VCaP (cell line): Measurements from ENCODE around the gene SLC45A1.

Experiments
- H3K27ac ChIP-seq: fragments of 450-650 bp; 2 replicates; pipeline ENCODE4 v1.5.1; 2017
- TF ChIP-seq, protein P1 (sequence below): fragments of 450-650 bp; conservative IDR thresholded peaks from 2 replicates; pipeline ENCODE4 v1.5.1; 2017; ENCODE audit warnings: mild to moderate bottlenecking, moderate library complexity

Gene SLC45A1

GRCh38 chr1:8283058-8283884 is 34.6 kb upstream of the SLC45A1 start:
- H3K27ac ChIP-seq: no peak overlapping the region
- TF ChIP-seq, protein P1, sequence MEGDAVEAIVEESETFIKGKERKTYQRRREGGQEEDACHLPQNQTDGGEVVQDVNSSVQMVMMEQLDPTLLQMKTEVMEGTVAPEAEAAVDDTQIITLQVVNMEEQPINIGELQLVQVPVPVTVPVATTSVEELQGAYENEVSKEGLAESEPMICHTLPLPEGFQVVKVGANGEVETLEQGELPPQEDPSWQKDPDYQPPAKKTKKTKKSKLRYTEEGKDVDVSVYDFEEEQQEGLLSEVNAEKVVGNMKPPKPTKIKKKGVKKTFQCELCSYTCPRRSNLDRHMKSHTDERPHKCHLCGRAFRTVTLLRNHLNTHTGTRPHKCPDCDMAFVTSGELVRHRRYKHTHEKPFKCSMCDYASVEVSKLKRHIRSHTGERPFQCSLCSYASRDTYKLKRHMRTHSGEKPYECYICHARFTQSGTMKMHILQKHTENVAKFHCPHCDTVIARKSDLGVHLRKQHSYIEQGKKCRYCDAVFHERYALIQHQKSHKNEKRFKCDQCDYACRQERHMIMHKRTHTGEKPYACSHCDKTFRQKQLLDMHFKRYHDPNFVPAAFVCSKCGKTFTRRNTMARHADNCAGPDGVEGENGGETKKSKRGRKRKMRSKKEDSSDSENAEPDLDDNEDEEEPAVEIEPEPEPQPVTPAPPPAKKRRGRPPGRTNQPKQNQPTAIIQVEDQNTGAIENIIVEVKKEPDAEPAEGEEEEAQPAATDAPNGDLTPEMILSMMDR: no peak

DNA sequence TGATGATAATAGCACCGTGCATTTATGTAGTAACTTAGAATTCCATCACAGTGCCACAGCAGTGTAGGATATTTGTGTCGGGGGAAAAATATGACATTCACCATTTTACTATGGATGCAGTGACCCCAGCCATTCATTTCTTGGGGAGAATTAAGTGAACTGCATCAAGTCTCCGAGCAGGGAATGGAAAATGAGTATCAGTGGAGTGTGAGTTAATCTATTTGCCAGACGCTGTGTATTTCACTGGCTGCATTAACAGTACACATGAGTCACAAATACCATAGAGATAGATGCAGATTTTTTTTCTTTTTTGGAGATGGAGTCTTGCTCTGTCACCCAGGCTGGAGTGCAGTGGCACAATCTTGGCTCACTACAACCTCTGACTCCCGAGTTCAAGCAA is 33.8 kb upstream of the SLC45A1 start:
- no peak overlapping the region for H3K27ac ChIP-seq
- TF ChIP-seq, protein P1: no peak

GRCh38 chr1:8285103-8285502 is 32.8 kb upstream of the SLC45A1 start:
- TF ChIP-seq, protein P1: no peak
- no peak overlapping the region for H3K27ac ChIP-seq

- TF ChIP-seq, protein P1: no peak
- H3K27ac ChIP-seq: no peak overlapping the region
These were observed 31.9 kb upstream of the SLC45A1 start for GRCh38 chr1:8285965-8286364.

GRCh38 chr1:8293118-8293517 is 24.8 kb upstream of the SLC45A1 start:
- TF ChIP-seq, protein P1: no peak
- H3K27ac ChIP-seq: no peak overlapping the region

DNA sequence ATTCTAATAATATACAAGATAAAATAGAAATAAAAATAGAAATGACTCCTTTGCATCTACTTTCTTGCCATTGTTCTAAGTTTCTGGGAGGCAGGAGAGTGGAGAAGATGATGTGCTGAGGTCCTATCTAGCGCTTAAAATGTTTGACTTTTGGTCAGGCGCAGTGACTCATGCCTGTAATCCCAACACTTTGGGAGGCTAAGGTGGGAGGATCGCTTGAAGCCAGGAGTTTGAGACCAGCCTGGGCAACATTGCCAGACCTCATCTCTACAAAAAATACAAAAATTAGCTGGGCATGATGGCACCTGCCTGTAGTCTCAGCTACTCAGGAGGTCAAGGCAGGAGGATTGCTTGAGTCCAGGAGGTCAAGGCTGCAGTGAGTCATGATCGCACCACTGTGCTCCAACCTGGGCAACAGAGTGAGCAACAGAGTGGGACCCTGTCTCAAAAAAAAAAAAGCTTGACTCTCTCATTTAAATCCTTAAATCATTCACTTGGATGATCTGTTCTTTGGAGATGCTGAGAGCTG is 24.2 kb upstream of the SLC45A1 start:
- TF ChIP-seq, protein P1: no peak
- no peak overlapping the region for H3K27ac ChIP-seq

GRCh38 chr1:8294170-8294697 is 23.7 kb upstream of the SLC45A1 start:
- TF ChIP-seq, protein P1: no peak
- H3K27ac ChIP-seq: no peak overlapping the region
